SK-N-MC (cell line): ENCODE measurements around the gene GMDS.

Experiments
- EZH2 ChIP-seq: fragments of 200-600 bp; sonication (generic); IDR thresholded peaks from one replicate; pipeline ENCODE4 v1.6.1; 2017; ENCODE audit warnings: antibody characterized with exemption
- FOXP2 ChIP-seq: optimal IDR thresholded peaks from 2 replicates; pipeline ENCODE3; 2011; ENCODE audit warnings: mild to moderate bottlenecking, moderate library complexity; ENCODE audit not compliant: insufficient read depth; ENCODE audit errors: extremely low read length, control extremely low read depth
- POLR2AphosphoS5 ChIP-seq: IDR thresholded peaks from 2 replicates; pipeline ENCODE4 v1.6.1; 2012; ENCODE audit warnings: mild to moderate bottlenecking, low read depth, low read length, borderline replicate concordance

DNA sequence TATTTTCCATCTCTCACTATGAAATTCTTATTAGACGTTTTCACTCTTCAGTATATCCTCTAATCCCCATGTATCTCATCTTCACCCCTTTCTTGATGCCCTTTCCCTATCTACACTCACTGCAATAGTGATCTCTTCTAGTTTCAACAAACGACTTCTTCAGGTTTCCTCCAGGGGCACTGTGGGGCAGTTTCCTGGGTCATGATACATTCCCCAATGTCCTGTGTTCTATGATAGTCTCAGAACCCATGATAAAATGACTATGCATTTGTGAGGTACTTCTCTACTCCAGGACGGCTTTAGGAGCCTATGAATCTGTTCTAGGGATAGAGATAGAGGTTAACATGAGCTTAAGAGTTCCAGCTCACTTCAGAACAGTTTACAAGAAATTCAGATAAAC, 452.4 kb downstream of the GMDS start:
- no peak for TF ChIP-seq EZH2
- TF ChIP-seq POLR2AphosphoS5 = no peak
- no peak for TF ChIP-seq FOXP2
